Gastroesophageal sphincter (tissue), 4 donors: ENCODE results near the gene AP4S1. TPM values are rescaled to one million over a fixed set of nuclear protein-coding genes. Genes with fewer than 3 reads are reported as not detected.

Experiments used
- ATAC-seq: fragments of 150-250 bp; one replicate; pipeline ENCODE4 v1.9.1; 2016; ENCODE audit warnings: mild to moderate bottlenecking, moderate library complexity
- H3K27ac ChIP-seq, 4 donors: fragments of 200-600 bp; sonication (generic) in 3 of 4; 1 replicate in 3 of 4; 2 replicates in 1 of 4; pipeline ENCODE4 v1.5.1; 2016 to 2019
- H3K27me3 ChIP-seq: fragments of 200-600 bp; sonication (generic); one replicate; pipeline ENCODE4 v1.5.1; 2019
- H3K36me3 ChIP-seq, 2 donors: fragments of 200-600 bp; sonication (generic); one replicate each; pipeline ENCODE4 v1.5.1; 2019; ENCODE audit warnings: control low read depth in 1 of 2
- H3K4me1 ChIP-seq, 3 donors: fragments of 200-600 bp; sonication (generic); 1 replicate in 2 of 3; 2 replicates in 1 of 3; pipeline ENCODE4 v1.5.1; 2016 to 2019; ENCODE audit warnings: control low read depth in 2 of 3
- H3K4me3 ChIP-seq, 2 donors: fragments of 200-600 bp; sonication (generic); one replicate each; pipeline ENCODE4 v1.5.1; 2019; ENCODE audit warnings: mild to moderate bottlenecking in 1 of 2, moderate library complexity in 1 of 2
- H3K9me3 ChIP-seq, 3 donors: fragments of 200-600 bp; sonication (generic); one replicate each; pipeline ENCODE4 v1.5.1; 2017 to 2019; ENCODE audit warnings: control low read depth in 2 of 3
- EP300 ChIP-seq: sonication (generic); formaldehyde crosslinking; IDR thresholded peaks from one replicate; pipeline ENCODE4 v1.6.1; 2017; ENCODE audit warnings: antibody characterized with exemption, mild to moderate bottlenecking
- POLR2A ChIP-seq, 2 donors: fragments of 450-650 bp; IDR thresholded peaks; one replicate each; pipeline ENCODE4 v1.6.1; 2017; ENCODE audit warnings: antibody characterized with exemption in 2 of 2, mild to moderate bottlenecking in 2 of 2, moderate library complexity in 1 of 2
- POLR2AphosphoS5 ChIP-seq: sonication (generic); formaldehyde crosslinking; IDR thresholded peaks from one replicate; pipeline ENCODE4 v1.6.1; 2017; ENCODE audit warnings: antibody characterized with exemption
- whole genome bisulfite sequencing, 2 donors: methylation state at CpG; one replicate each; pipeline ENCODE4 v1.1.5; 2018; ENCODE audit warnings: low coverage in 1 of 2; 5-methylcytosine and 5-hydroxymethylcytosine counted together
- total RNA-seq, 4 donors: library from RNA; depleted of rRNA; stranded (reverse); fragments of >200 nt; gene quantifications; one replicate each; pipeline ENCODE4 v1.1.0, GENCODE V29; 2016
- TF ChIP-seq, protein P1 (sequence below), 4 experiments: fragments of 200-600 bp in 2 of 4; fragments of 450-650 bp in 2 of 4; sonication (generic) in 1 of 4; IDR thresholded peaks; one replicate each; pipeline ENCODE4 v1.5.1; 2017 to 2019; ENCODE audit warnings: antibody characterized with exemption in 4 of 4, mild to moderate bottlenecking in 2 of 4, moderate library complexity in 2 of 4

Gene AP4S1
- total RNA-seq, 4 donors from 2014 or later, result 6.6 to 13.3 (median 12.2) TPM

GRCh38 chr14:30996892-30997659 is 28.4 kb upstream of the AP4S1 start:
- 71 to 75% methylated on average over 3 to 4 of the region's 4 CpGs for WGBS, 2 donors
- TF ChIP-seq POLR2AphosphoS5, result no peak
- TF ChIP-seq, protein P1, sequence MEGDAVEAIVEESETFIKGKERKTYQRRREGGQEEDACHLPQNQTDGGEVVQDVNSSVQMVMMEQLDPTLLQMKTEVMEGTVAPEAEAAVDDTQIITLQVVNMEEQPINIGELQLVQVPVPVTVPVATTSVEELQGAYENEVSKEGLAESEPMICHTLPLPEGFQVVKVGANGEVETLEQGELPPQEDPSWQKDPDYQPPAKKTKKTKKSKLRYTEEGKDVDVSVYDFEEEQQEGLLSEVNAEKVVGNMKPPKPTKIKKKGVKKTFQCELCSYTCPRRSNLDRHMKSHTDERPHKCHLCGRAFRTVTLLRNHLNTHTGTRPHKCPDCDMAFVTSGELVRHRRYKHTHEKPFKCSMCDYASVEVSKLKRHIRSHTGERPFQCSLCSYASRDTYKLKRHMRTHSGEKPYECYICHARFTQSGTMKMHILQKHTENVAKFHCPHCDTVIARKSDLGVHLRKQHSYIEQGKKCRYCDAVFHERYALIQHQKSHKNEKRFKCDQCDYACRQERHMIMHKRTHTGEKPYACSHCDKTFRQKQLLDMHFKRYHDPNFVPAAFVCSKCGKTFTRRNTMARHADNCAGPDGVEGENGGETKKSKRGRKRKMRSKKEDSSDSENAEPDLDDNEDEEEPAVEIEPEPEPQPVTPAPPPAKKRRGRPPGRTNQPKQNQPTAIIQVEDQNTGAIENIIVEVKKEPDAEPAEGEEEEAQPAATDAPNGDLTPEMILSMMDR (IDR thresholded peaks at IDR 0.05), result no peak
- TF ChIP-seq EP300, result no peak
- TF ChIP-seq POLR2A (IDR thresholded peaks at IDR 0.05), result no peak
- Histone ChIP-seq H3K4me1 (peaks cover 7 to 76% (median 21%) of the 10 kb centered on the region in 3 donors), H3K27me3 (no peaks in the 10 kb centered on the region), H3K36me3 (peaks cover 0 to 10% of the 10 kb centered on the region in 2 donors), H3K9me3 (peaks cover 0 to 12% (median 0%) of the 10 kb centered on the region in 3 donors), H3K27ac (no peak overlapping the region), H3K4me3 (no peak overlapping the region)
- ATAC-seq, result no peak

DNA sequence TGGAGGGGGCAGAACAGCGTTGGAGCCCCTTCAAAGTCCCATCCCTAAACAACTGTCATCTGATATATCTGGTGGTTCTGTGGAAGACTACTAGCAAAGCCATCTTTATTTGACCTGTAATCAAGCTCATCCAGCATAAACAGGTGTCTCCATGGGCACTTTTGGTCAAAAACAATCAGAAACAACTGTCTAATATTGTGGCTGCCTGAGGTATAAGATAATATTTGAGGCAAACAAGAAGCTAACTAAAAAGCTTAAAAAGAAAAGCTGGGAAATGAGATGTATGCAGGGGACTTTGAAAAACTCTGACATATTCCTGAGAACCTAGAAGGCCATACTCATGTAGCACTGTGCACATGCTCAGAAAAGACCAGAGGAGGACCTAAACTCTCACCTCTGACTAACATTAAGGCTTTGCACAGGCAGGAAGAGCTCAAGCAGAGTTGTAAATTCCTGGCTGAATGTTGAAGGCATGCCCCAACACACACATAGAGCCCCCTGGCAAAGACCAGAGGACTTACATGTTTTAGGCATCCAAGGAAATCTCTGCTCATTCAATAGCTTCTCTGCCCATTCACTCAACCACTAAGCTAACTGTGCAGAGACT is 27.2 kb upstream of the AP4S1 start:
- ATAC-seq, result no peak
- Histone ChIP-seq H3K9me3 (peaks cover 0 to 12% (median 0%) of the 10 kb centered on the region in 3 donors), H3K27me3 (no peaks in the 10 kb centered on the region), H3K36me3 (peaks cover 0 to 16% of the 10 kb centered on the region in 2 donors), H3K27ac (no peak overlapping the region), H3K4me1 (peaks cover 7 to 65% (median 21%) of the 10 kb centered on the region in 3 donors), H3K4me3 (no peak overlapping the region)
- TF ChIP-seq, protein P1 (IDR thresholded peaks at IDR 0.05), result no peak
- TF ChIP-seq EP300 (no peak), POLR2AphosphoS5 (no peak), POLR2A (IDR thresholded peaks at IDR 0.05) (no peak)
- WGBS, 2 donors, result 100% methylated on average over 1 of the region's 1 CpG

DNA sequence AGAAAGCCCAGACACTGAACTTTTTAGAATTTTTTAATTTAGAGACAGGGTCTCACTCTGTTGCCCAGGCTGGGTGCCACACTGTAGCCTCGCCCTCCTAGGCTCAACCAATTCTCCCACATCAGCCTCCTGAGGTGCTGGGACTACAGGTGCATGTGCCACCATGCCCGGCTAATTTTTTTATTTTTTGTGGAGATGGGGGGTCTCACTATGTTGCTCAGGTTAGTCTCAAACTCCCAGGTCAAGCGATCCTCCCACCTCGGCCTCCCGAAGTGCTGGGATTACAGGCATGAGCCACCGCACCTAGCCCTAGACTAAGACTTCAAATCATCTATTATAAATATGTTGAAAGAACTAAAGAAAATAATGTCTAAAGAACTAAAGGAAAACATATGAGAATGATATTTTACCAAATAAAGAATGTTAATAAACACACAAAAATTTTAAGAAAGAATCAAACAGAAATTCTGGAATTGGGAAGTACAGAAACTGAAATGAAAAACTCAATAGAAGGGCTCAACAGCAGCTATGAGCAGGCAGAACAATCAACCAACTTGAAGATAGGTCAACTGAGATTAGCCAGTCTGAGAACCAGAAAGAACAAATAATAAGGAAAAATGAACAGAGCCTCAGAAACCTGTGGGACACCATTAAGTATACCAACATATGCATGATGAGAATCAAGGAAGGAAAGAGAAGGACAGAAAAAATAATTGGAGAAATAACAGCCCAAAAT is 26.2 kb upstream of the AP4S1 start:
- Histone ChIP-seq H3K9me3 (peaks cover 0 to 12% (median 0%) of the 10 kb centered on the region in 3 donors), H3K36me3 (peaks cover 0 to 16% of the 10 kb centered on the region in 2 donors), H3K27ac (no peak overlapping the region), H3K27me3 (no peaks in the 10 kb centered on the region), H3K4me3 (no peak overlapping the region), H3K4me1 (peaks cover 7 to 58% (median 21%) of the 10 kb centered on the region in 3 donors)
- ATAC-seq, result no peak
- TF ChIP-seq, protein P1 (IDR thresholded peaks at IDR 0.05), result no peak
- TF ChIP-seq EP300 (no peak), POLR2AphosphoS5 (no peak), POLR2A (IDR thresholded peaks at IDR 0.05) (no peak)
- 88 to 98% methylated on average over 1 to 6 of the region's 6 CpGs for WGBS, 2 donors

GRCh38 chr14:31000629-31001338 is 24.7 kb upstream of the AP4S1 start:
- TF ChIP-seq, protein P1 (IDR thresholded peaks at IDR 0.05), result no peak
- TF ChIP-seq POLR2AphosphoS5 (no peak), EP300 (no peak), POLR2A (IDR thresholded peaks at IDR 0.05) (no peak)
- no peak overlapping the region for H3K4me3 ChIP-seq
- H3K36me3 ChIP-seq, result peaks cover 0 to 27% of the 10 kb centered on the region in 2 donors
- 51 to 58% methylated on average over 3 of the region's 3 CpGs for WGBS, 2 donors
- peaks cover under 1 to 42% (median 7%) of the 10 kb centered on the region in 3 donors for H3K4me1 ChIP-seq
- H3K27ac ChIP-seq, result no peak overlapping the region
- peaks cover 0 to 12% (median 0%) of the 10 kb centered on the region in 3 donors for H3K9me3 ChIP-seq
- no peak for ATAC-seq
- H3K27me3 ChIP-seq, result no peaks in the 10 kb centered on the region
